ENCODE results near the gene UPK3A. TPM values are rescaled to one million over a fixed set of nuclear protein-coding genes. Genes with fewer than 3 reads are reported as not detected.

The UPK3A gene
- total and polyA plus RNA-seq, 2 of the 13 experiments (the other 11 are each of a cell fraction or from before 2014, with no cell fraction given), result 10.5 to 13.8 TPM

DNA sequence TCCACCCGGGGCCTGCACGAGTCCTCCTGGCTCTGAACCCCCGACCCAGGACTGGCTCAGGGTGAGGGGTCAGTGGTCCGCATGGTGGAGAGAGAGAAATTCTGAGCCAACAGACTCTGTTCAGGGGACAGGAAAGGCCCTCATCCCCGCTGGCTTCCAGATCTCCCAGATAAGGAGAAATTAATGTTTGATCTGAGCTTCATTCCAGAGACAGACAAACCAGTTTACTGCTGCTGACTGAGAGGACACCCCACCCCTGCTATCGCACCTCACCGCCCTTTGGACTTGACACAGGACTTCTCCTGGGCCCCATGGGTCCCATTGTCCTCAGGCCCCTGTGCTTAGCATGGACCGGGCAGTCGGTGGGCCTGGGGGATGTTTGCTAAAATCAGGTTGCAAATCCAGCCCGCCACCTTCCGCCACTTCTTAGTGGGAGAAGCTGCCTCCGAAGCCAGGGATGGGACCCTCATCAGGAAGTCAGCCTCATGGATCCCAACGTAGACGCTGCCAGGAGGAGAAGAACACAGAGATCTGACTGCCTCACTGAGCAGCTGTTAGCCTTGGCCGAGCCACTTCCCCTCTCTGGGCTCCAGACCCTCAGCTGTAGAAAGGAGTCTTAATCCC lies 11.2 kb upstream of the UPK3A start (continued):
- no peak for TF ChIP-seq JDP2 (CRISPR knock-in tag; IDR thresholded peaks at IDR 0.05; ENCODE audit: borderline replicate concordance)
- no peak for TF ChIP-seq ZC3H4 (CRISPR knock-in tag; IDR thresholded peaks at IDR 0.05; ENCODE audit: borderline replicate concordance)
- TF ChIP-seq ZBTB21 (CRISPR knock-in tag; IDR thresholded peaks at IDR 0.05), result no peak
- TF ChIP-seq NR3C1 (CRISPR knock-in tag; IDR thresholded peaks at IDR 0.05), result no peak
- 0 out of 2 replicates have a peak, but pooled peaks have one; percentile 25 for TF ChIP-seq ZNF24 (IDR thresholded peaks at IDR 0.05)
- TF ChIP-seq HDAC6 (IDR thresholded peaks at IDR 0.05; ENCODE audit: low read depth, low read length), result no peak
- TF ChIP-seq XRCC5 (optimal IDR thresholded peaks at IDR 0.05; ENCODE audit: low read length), result no peak
- TF ChIP-seq ZFX (CRISPR knock-in tag; IDR thresholded peaks at IDR 0.05; ENCODE audit: low read depth), result peak; percentile 88
- TF ChIP-seq ZNF775 (CRISPR knock-in tag; IDR thresholded peaks at IDR 0.05; ENCODE audit: borderline replicate concordance), result no peak
- TF ChIP-seq ZNF367 (CRISPR knock-in tag; IDR thresholded peaks at IDR 0.05; ENCODE audit: borderline replicate concordance), result no peak
- TF ChIP-seq POGK (CRISPR knock-in tag; conservative IDR thresholded peaks at IDR 0.05), result peak; percentile 37
- TF ChIP-seq, protein P1, sequence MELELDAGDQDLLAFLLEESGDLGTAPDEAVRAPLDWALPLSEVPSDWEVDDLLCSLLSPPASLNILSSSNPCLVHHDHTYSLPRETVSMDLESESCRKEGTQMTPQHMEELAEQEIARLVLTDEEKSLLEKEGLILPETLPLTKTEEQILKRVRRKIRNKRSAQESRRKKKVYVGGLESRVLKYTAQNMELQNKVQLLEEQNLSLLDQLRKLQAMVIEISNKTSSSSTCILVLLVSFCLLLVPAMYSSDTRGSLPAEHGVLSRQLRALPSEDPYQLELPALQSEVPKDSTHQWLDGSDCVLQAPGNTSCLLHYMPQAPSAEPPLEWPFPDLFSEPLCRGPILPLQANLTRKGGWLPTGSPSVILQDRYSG (CRISPR knock-in tag; IDR thresholded peaks at IDR 0.05), result no peak
- TF ChIP-seq HOXA9 (CRISPR knock-in tag; IDR thresholded peaks at IDR 0.05; ENCODE audit: borderline replicate concordance), result no peak
- no peak for TF ChIP-seq SNAI1 (CRISPR knock-in tag; IDR thresholded peaks at IDR 0.05; ENCODE audit: borderline replicate concordance)
- TF ChIP-seq EHMT2 (IDR thresholded peaks at IDR 0.05; ENCODE audit: borderline replicate concordance, low read depth, low read length), result no peak
- no peak for TF ChIP-seq ZNF672 (CRISPR knock-in tag; IDR thresholded peaks at IDR 0.05)
- TF ChIP-seq ZNF101 (CRISPR knock-in tag; IDR thresholded peaks at IDR 0.05; ENCODE audit: borderline replicate concordance, low read depth), result no peak
- TF ChIP-seq FOXM1 (CRISPR knock-in tag; IDR thresholded peaks at IDR 0.05), result no peak
- TF ChIP-seq, protein P2, sequence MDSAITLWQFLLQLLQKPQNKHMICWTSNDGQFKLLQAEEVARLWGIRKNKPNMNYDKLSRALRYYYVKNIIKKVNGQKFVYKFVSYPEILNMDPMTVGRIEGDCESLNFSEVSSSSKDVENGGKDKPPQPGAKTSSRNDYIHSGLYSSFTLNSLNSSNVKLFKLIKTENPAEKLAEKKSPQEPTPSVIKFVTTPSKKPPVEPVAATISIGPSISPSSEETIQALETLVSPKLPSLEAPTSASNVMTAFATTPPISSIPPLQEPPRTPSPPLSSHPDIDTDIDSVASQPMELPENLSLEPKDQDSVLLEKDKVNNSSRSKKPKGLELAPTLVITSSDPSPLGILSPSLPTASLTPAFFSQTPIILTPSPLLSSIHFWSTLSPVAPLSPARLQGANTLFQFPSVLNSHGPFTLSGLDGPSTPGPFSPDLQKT (CRISPR knock-in tag; IDR thresholded peaks at IDR 0.05; ENCODE audit: borderline replicate concordance), result no peak
- TF ChIP-seq CCDC6 (CRISPR knock-in tag; IDR thresholded peaks at IDR 0.05), result peak; percentile 68
- no peak for TF ChIP-seq CENPBD1 (CRISPR knock-in tag; IDR thresholded peaks at IDR 0.05; ENCODE audit: borderline replicate concordance, low read depth)
- TF ChIP-seq PAWR (CRISPR knock-in tag; IDR thresholded peaks at IDR 0.05; ENCODE audit: borderline replicate concordance), result no peak
